Endothelial cell of umbilical vein (primary cell): ENCODE results near the gene KANK4. TPM values are rescaled to one million over a fixed set of nuclear protein-coding genes. Genes with fewer than 3 reads are reported as not detected.

Experiments used
- BruUV-seq: library from RNA; stranded (reverse); fragments of 400-500 nt; replicated peaks from 2 replicates; lab custom pipeline; 2021; lab: Mats Ljungman, UMichigan
- CTCF ChIA-PET: fragments of 300-600, 350-600 bp; sonication (Branson Sonifier 250); formaldehyde crosslinking; loops from one replicate; lab custom pipeline; 2021; ENCODE audit warnings: antibody characterized with exemption, inconsistent platforms; lab: Charles Lee
- POLR2A ChIA-PET: fragments of 300-600, 350-600 bp; sonication (Branson Sonifier 250); formaldehyde crosslinking; loops from one replicate; lab custom pipeline; 2021; ENCODE audit warnings: antibody characterized with exemption, inconsistent platforms; lab: Charles Lee
- DNase-seq: peaks from one replicate; pipeline ENCODE4 v3.0.0-alpha.2; 2011; ENCODE audit warnings: low read depth, low spot score
- FAIRE-seq: peaks from 2 replicates; lab custom pipeline; 2011; peaks lifted over from hg19 to GRCh38; lab: Jason Lieb, UNC
- H2AFZ ChIP-seq: 2 replicates; pipeline ENCODE4 v1.6.0; 2012; ENCODE audit warnings: low read depth, low read length, control low read depth, inconsistent platforms
- H3K27ac ChIP-seq: 2 replicates; pipeline ENCODE4 v1.5.1; 2011; ENCODE audit warnings: low read depth, mild to moderate bottlenecking, control low read depth, low read length, moderate library complexity; ENCODE audit not compliant: insufficient read depth
- H3K27me3 ChIP-seq, 2 experiments: 2 replicates each; pipeline versions ENCODE4 v1.6.0 to v1.6.1; 2011; ENCODE audit warnings: low read length in 2 of 2, mixed read lengths in 1 of 2; ENCODE audit not compliant: control insufficient read depth in 2 of 2, insufficient read depth in 2 of 2
- H3K36me3 ChIP-seq, 2 experiments: 2 replicates in 1 of 2; 3 replicates in 1 of 2; pipeline ENCODE4 v1.5.1; 2011; ENCODE audit warnings: low read length in 2 of 2, mild to moderate bottlenecking in 1 of 2, moderate library complexity in 1 of 2; ENCODE audit not compliant: control insufficient read depth in 2 of 2, insufficient read depth in 2 of 2; ENCODE audit errors: extremely low read depth in 1 of 2
- H3K4me1 ChIP-seq: 3 replicates; pipeline ENCODE4 v1.5.1; 2011; ENCODE audit warnings: mild to moderate bottlenecking, low read length; ENCODE audit not compliant: control insufficient read depth, insufficient read depth; ENCODE audit errors: extremely low read depth
- H3K4me2 ChIP-seq: 2 replicates; pipeline ENCODE4 v1.6.1; 2011; ENCODE audit warnings: low read length, control low read depth, mixed read lengths; ENCODE audit not compliant: insufficient read depth
- H3K4me3 ChIP-seq, 3 experiments: fragments of 200-600 bp in 1 of 3; sonication (generic), shearing (Covaris generic) in 1 of 3; replicated peaks in 1 of 3; 2 replicates each; pipeline ENCODE4 v1.5.1; 2011 to 2016; ENCODE audit warnings: control low read depth in 3 of 3, low read length in 3 of 3, mild to moderate bottlenecking in 2 of 3, inconsistent platforms in 1 of 3, low read depth in 1 of 3, moderate library complexity in 1 of 3; ENCODE audit not compliant: insufficient read depth in 1 of 3
- H3K79me2 ChIP-seq: 2 replicates; pipeline ENCODE4 v1.6.0; 2012; ENCODE audit warnings: low read length, inconsistent platforms; ENCODE audit not compliant: control insufficient read depth, insufficient read depth
- H3K9ac ChIP-seq: replicated peaks from 2 replicates; pipeline ENCODE3; 2011; ENCODE audit warnings: low read length, control low read depth; ENCODE audit not compliant: insufficient read depth; ENCODE audit errors: extremely low read depth
- H3K9me1 ChIP-seq: replicated peaks from 3 replicates; pipeline ENCODE4 v1.6.0; 2011; ENCODE audit warnings: mild to moderate bottlenecking, low read length; ENCODE audit not compliant: control insufficient read depth, insufficient read depth; ENCODE audit errors: extremely low read depth
- H3K9me3 ChIP-seq: replicated peaks from 2 replicates; pipeline ENCODE4 v1.5.1; 2012; ENCODE audit warnings: low read length, inconsistent platforms; ENCODE audit not compliant: control insufficient read depth, insufficient read depth
- H4K20me1 ChIP-seq: replicated peaks from 2 replicates; pipeline ENCODE3; 2011; ENCODE audit warnings: mild to moderate bottlenecking, low read length; ENCODE audit not compliant: control insufficient read depth, insufficient read depth; ENCODE audit errors: extremely low read depth
- EZH2 ChIP-seq: IDR thresholded peaks from 2 replicates; pipeline ENCODE4 v1.6.1; 2012; ENCODE audit warnings: borderline replicate concordance, low read depth, mild to moderate bottlenecking, moderate library complexity, low read length, inconsistent platforms; ENCODE audit not compliant: severe bottlenecking
- FOS ChIP-seq: IDR thresholded peaks from 2 replicates; pipeline ENCODE4 v1.6.1; 2011; ENCODE audit warnings: mild to moderate bottlenecking, low read length, moderate library complexity, borderline replicate concordance; ENCODE audit not compliant: insufficient read depth
- GATA2 ChIP-seq: IDR thresholded peaks from 2 replicates; pipeline ENCODE4 v1.7.0; 2011; ENCODE audit warnings: low read depth, mild to moderate bottlenecking, moderate library complexity, mixed read lengths, low read length; ENCODE audit not compliant: insufficient read length, insufficient read depth
- JUN ChIP-seq: IDR thresholded peaks from 2 replicates; pipeline ENCODE4 v1.6.1; 2011; ENCODE audit warnings: borderline replicate concordance, low read depth; ENCODE audit not compliant: insufficient read length, insufficient read depth
- MYC ChIP-seq: IDR thresholded peaks from one replicate; pipeline ENCODE4 v1.6.1; 2011; ENCODE audit warnings: mild to moderate bottlenecking, low read depth, low read length
- POLR2A ChIP-seq: IDR thresholded peaks from 2 replicates; pipeline ENCODE4 v1.6.1; 2012; ENCODE audit warnings: low read depth, mild to moderate bottlenecking, control low read depth, low read length
- POLR2AphosphoS5 ChIP-seq: IDR thresholded peaks from 2 replicates; pipeline ENCODE4 v1.6.1; 2012; ENCODE audit warnings: low read depth, mild to moderate bottlenecking, control low read depth, low read length, moderate library complexity; ENCODE audit not compliant: insufficient read depth
- dilution Hi-C: fragments of 300-500 bp; cut with MboI; formaldehyde crosslinking; loops from one replicate; pipeline ENCODE4 v1.15.0; 2019; ENCODE audit warnings: low sequenced_read_pairs; ENCODE audit not compliant: extremely low pct_ligation_motif_present
- intact Hi-C: fragments of 100-400 bp; cut with micrococcal nuclease; formaldehyde crosslinking; loops from one replicate; pipeline ENCODE4 v1.10.0; 2022
- polyA plus RNA-seq, 4 experiments: library from polyadenylated mRNA; depleted of rRNA in 3 of 4; stranded (reverse) in 3 of 4; unstranded in 1 of 4; fragments of >200 nt; gene quantifications; 2 replicates each; pipeline versions ENCODE4 v1.2.1 to v1.2.3, GENCODE V29; 2011 to 2012; ENCODE audit warnings: missing spikeins in 1 of 4
- total RNA-seq: library from RNA; stranded (reverse); gene quantifications from 2 replicates; pipeline ENCODE4 v1.2.3, GENCODE V29; 2021
- TF ChIP-seq, protein P1 (sequence below), 2 donors: IDR thresholded peaks; 1 replicate in 1 of 2; 2 replicates in 1 of 2; pipeline ENCODE4 v1.5.1; 2011; ENCODE audit warnings: low read length in 2 of 2, mild to moderate bottlenecking in 2 of 2, moderate library complexity in 2 of 2, control low read depth in 1 of 2, inconsistent platforms in 1 of 2, low read depth in 1 of 2; ENCODE audit not compliant: insufficient read depth in 1 of 2; ENCODE audit errors: extremely low read depth in 1 of 2
- TF ChIP-seq, protein P2 (sequence below): IDR thresholded peaks from 2 replicates; pipeline ENCODE4 v1.6.1; 2011; ENCODE audit not compliant: insufficient read depth, insufficient read length

Gene KANK4
- total and polyA plus RNA-seq, 2 donors (not counting 3 experiments of a cell fraction or from before 2014, with no cell fraction given): not detected

DNA sequence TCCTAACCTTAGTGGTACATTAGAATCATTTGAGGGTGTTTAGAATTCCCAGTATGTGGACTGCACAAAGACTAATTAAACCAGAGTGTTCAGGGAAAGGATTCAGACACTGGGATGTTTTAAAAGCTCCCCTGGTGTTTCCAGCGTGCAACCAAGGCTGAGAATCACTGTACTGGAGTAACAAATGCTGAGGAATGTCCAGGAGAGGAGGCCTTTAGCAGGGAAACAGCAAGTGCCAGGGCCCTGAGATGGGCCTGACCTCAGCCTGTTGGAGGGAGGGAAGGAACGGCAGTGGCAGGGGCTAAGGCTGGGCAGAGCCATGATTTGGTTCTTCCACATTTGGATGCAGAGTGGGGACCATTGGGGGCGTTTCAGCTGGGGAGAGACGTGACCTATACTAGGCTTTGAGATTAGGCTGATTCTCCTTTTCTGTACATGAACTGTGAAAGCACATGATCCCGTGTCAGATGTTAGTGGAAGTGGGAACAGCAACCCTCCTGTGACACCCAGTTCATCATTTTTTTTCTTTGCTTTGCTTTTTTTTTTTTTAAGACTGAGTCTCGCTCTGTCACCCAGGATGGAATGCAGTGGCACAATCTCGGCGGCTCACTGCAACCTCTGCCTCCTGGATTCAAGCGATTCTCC lies 49.3 kb downstream of the KANK4 start:
- H3K36me3 ChIP-seq: no peaks in the 10 kb centered on the region
- dilution Hi-C loops (no loop called here), intact Hi-C loops (no loop called here)
- no peak overlapping the region for H3K27ac ChIP-seq
- FAIRE-seq: no peak
- no peaks in the 10 kb centered on the region for H3K27me3 ChIP-seq
- no peaks in the 10 kb centered on the region for H3K9me3 ChIP-seq
- no peak overlapping the region for H3K4me2 ChIP-seq
- H2AFZ ChIP-seq: no peak overlapping the region
- H3K4me3 ChIP-seq: no peak overlapping the region
- no peaks in the 10 kb centered on the region for H3K79me2 ChIP-seq
- H3K9ac ChIP-seq: no peak overlapping the region
- CTCF ChIA-PET: no interaction called here
- DNase-seq: no peak
- H3K4me1 ChIP-seq: no peaks in the 10 kb centered on the region
- no peaks in the 10 kb centered on the region for H4K20me1 ChIP-seq
- H3K9me1 ChIP-seq: no peaks in the 10 kb centered on the region
- POLR2A ChIA-PET: no interaction called here
- TF ChIP-seq, protein P1, sequence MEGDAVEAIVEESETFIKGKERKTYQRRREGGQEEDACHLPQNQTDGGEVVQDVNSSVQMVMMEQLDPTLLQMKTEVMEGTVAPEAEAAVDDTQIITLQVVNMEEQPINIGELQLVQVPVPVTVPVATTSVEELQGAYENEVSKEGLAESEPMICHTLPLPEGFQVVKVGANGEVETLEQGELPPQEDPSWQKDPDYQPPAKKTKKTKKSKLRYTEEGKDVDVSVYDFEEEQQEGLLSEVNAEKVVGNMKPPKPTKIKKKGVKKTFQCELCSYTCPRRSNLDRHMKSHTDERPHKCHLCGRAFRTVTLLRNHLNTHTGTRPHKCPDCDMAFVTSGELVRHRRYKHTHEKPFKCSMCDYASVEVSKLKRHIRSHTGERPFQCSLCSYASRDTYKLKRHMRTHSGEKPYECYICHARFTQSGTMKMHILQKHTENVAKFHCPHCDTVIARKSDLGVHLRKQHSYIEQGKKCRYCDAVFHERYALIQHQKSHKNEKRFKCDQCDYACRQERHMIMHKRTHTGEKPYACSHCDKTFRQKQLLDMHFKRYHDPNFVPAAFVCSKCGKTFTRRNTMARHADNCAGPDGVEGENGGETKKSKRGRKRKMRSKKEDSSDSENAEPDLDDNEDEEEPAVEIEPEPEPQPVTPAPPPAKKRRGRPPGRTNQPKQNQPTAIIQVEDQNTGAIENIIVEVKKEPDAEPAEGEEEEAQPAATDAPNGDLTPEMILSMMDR (IDR thresholded peaks at IDR 0.05; ENCODE audit: extremely low read depth in 1 of 2, insufficient read depth in 1 of 2, low read depth in 1 of 2, low read length in 2 of 2): no peak
- TF ChIP-seq POLR2A (no peak), POLR2AphosphoS5 (no peak), MYC (no peak), GATA2 (no peak), EZH2 (no peak), FOS (no peak), JUN (no peak)
- TF ChIP-seq, protein P2, sequence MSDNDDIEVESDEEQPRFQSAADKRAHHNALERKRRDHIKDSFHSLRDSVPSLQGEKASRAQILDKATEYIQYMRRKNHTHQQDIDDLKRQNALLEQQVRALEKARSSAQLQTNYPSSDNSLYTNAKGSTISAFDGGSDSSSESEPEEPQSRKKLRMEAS: no peak
- BruUV-seq: no TSS peak
